NK-92 (cell line): Measurements from ENCODE around the gene TSPY8.
"Not testable (repeated sequence)": the region's sequence is repeated elsewhere in the genome, so short reads cannot be mapped to it uniquely, and the experiment has no call there.

Source experiments
- DNase-seq: peaks from one replicate; lab custom pipeline; 2025; ENCODE audit not compliant: unreplicated experiment; lab: John Stamatoyannopoulos, UW

TSPY8 gene, protein sequence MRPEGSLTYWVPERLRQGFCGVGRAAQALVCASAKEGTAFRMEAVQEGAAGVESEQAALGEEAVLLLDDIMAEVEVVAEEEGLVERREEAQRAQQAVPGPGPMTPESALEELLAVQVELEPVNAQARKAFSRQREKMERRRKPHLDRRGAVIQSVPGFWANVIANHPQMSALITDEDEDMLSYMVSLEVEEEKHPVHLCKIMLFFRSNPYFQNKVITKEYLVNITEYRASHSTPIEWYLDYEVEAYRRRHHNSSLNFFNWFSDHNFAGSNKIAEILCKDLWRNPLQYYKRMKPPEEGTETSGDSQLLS

DNA sequence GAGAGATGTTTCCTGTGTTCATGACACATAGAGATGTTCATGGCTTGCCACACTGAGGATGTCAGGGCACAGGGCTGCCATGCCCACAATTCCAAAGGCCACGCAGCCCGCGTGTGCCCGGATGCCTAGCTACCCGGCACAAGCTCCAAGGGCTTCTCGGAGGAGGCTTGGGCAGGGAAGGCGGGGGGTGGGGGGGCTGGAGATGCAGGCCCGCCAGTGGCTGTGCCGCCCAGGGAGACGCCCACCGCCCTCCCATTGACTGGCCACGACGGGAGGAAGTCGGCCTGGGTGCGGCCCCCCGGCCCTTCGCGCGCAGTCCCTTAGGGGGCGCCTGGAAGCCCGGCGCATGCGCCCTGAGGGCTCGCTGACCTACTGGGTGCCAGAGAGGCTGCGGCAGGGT is at the start of gene TSPY8:
Gene TSPY8 (plus strand): TSS at position 301 of the 400 bp plus-strand sequence. CDS start 46 bp downstream, at position 347.
- DNase-seq: not testable (repeated sequence)

DNA sequence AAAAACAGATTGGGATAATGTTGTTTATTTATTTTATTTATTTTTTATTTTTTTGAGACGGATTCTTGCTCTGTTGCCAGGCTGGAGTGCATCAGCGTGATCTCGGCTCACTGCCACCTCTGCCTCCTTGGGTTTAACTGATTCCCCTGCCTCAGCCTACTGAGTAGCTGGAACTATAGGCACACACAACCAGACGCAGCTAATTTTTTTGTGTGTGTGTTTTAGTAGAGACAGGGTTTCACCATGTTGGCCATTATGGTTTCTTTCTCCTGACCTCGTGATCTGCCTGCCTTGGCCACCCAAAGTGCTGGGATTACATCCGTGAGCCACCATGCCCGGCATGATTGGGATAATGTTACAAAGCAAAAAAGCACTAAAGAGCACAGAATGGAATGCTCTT is 36.6 kb upstream of the TSPY8 start:
- DNase-seq: no peak

GRCh38 chrY:9337164-9337563 is 20.4 kb upstream of the TSPY8 start, which contains the start of gene TSPY4:
Gene TSPY4 (plus strand): TSS chrY:9337464. CDS start chrY:9337510, 46 bp downstream.
- DNase-seq: not testable (repeated sequence)

- DNase-seq: not testable (repeated sequence)
Observed at GRCh38 chrY:9396527-9396926, 38.9 kb downstream of the TSPY8 start.

GRCh38 chrY:9398121-9398520 is 40.5 kb downstream of the TSPY8 start, which contains the start of gene TSPY3:
Gene TSPY3 (plus strand): TSS chrY:9398421. CDS start chrY:9398467, 46 bp downstream.
- DNase-seq: not testable (repeated sequence)
